HCT116 (cell line): ENCODE results near the gene LCOR. TPM values are rescaled to one million over a fixed set of nuclear protein-coding genes. Genes with fewer than 3 reads are reported as not detected.

ENCODE experiments used
- ATAC-seq: fragments of 200-7000 bp; cut with Tn5 transposase; 2 replicates; pipeline ENCODE4 v1.9.1; 2020; ENCODE audit warnings: mild to moderate bottlenecking, moderate library complexity
- BruUV-seq: library from RNA; stranded (reverse); fragments of 400-500 nt; replicated peaks from 2 replicates; lab custom pipeline; 2021; lab: Mats Ljungman, UMichigan
- CTCF ChIA-PET: fragments of 300-600 bp; sonication (Branson Sonifier 250); formaldehyde crosslinking; loops from one replicate; lab custom pipeline; 2021; ENCODE audit warnings: antibody characterized with exemption; lab: Charles Lee
- POLR2A ChIA-PET: fragments of 300-600, 350-600 bp; sonication (Branson Sonifier 250); formaldehyde crosslinking; loops from one replicate; lab custom pipeline; 2021; ENCODE audit warnings: antibody characterized with exemption; lab: Charles Lee
- RAD21 ChIA-PET, 2 experiments: fragments of 300-600 bp; sonication (Branson Sonifier 250); formaldehyde crosslinking; loops; one replicate each; lab custom pipeline; 2023; ENCODE audit warnings: low total read pairs in 2 of 2; ENCODE audit not compliant: uncharacterized antibody in 2 of 2, unreplicated experiment in 2 of 2, low non-redundant PET in 1 of 2; lab: Charles Lee
- DNase-seq: peaks from one replicate; pipeline ENCODE4 v3.0.0-alpha.2; 2010; ENCODE audit warnings: low read depth, low spot score
- H2AFZ ChIP-seq: fragments of 200-600 bp; shearing (Covaris generic), sonication (generic); 2 replicates; pipeline ENCODE4 v1.6.1; 2017; ENCODE audit warnings: low read depth, mixed run types, mixed read lengths, antibody characterized with exemption, low read length; ENCODE audit not compliant: poor library complexity, severe bottlenecking
- H3K27ac ChIP-seq: 2 replicates; pipeline ENCODE4 v1.5.1; 2012; ENCODE audit warnings: low read depth, low read length
- H3K27me3 ChIP-seq: fragments of 200-600 bp; sonication (generic); 2 replicates; pipeline ENCODE4 v1.6.1; 2016; ENCODE audit warnings: mixed run types, low read length, mixed read lengths; ENCODE audit not compliant: insufficient read depth
- H3K36me3 ChIP-seq, 2 experiments: fragments of 200-500 bp in 1 of 2; fragments of 200-600 bp in 1 of 2; sonication (Bioruptor generic) in 1 of 2; sonication (generic) in 1 of 2; 2 replicates each; pipeline versions ENCODE4 v1.5.1 to v1.6.1; 2014 to 2016; ENCODE audit warnings: low read length in 2 of 2, inconsistent platforms in 1 of 2, mixed read lengths in 1 of 2, mixed run types in 1 of 2; ENCODE audit not compliant: insufficient read depth in 2 of 2, control insufficient read depth in 1 of 2
- H3K4me1 ChIP-seq, 2 experiments: fragments of 200-600 bp in 1 of 2; sonication (generic) in 1 of 2; 2 replicates each; pipeline versions ENCODE4 v1.5.1 to v1.6.1; 2012 to 2017; ENCODE audit warnings: low read length in 2 of 2, inconsistent platforms in 1 of 2, mild to moderate bottlenecking in 1 of 2, mixed read lengths in 1 of 2, mixed run types in 1 of 2, moderate library complexity in 1 of 2; ENCODE audit not compliant: insufficient read depth in 2 of 2, control insufficient read depth in 1 of 2
- H3K4me2 ChIP-seq: fragments of 200-600 bp; sonication (generic); 2 replicates; pipeline ENCODE4 v1.6.1; 2017; ENCODE audit warnings: mixed run types, low read length, mixed read lengths
- H3K4me3 ChIP-seq, 2 experiments: fragments of 200-600 bp in 1 of 2; sonication (generic) in 1 of 2; replicated peaks in 1 of 2; 2 replicates each; pipeline ENCODE4 v1.5.1; 2011 to 2016; ENCODE audit warnings: low read length in 2 of 2, control low read depth in 1 of 2, low read depth in 1 of 2, mild to moderate bottlenecking in 1 of 2, mixed read lengths in 1 of 2, mixed run types in 1 of 2
- H3K79me2 ChIP-seq: fragments of 200-600 bp; sonication (generic); 2 replicates; pipeline ENCODE4 v1.6.1; 2017; ENCODE audit warnings: mild to moderate bottlenecking, mixed run types, low read length, moderate library complexity, mixed read lengths; ENCODE audit not compliant: insufficient read depth
- H3K9ac ChIP-seq: fragments of 200-600 bp; sonication (generic); 2 replicates; pipeline ENCODE4 v1.6.1; 2016; ENCODE audit warnings: low read length, mixed read lengths
- H3K9me2 ChIP-seq: fragments of 200-600 bp; sonication (generic), shearing (Covaris generic); 2 replicates; pipeline ENCODE4 v1.6.1; 2017; ENCODE audit warnings: mixed run types, mild to moderate bottlenecking, moderate library complexity; ENCODE audit not compliant: insufficient read depth
- H3K9me3 ChIP-seq, 2 experiments: fragments of 200-500 bp in 1 of 2; fragments of 200-600 bp in 1 of 2; sonication (Bioruptor generic) in 1 of 2; sonication (generic) in 1 of 2; 2 replicates each; pipeline ENCODE4 v1.6.1; 2014 to 2017; ENCODE audit warnings: low read length in 2 of 2, mixed read lengths in 2 of 2, inconsistent platforms in 1 of 2, low read depth in 1 of 2, mild to moderate bottlenecking in 1 of 2, mixed run types in 1 of 2, moderate library complexity in 1 of 2; ENCODE audit not compliant: control insufficient read depth in 1 of 2, insufficient read depth in 1 of 2
- H4K20me1 ChIP-seq: fragments of 200-600 bp; sonication (generic), shearing (Covaris generic); 2 replicates; pipeline ENCODE4 v1.6.1; 2017; ENCODE audit warnings: mixed run types, mild to moderate bottlenecking, moderate library complexity; ENCODE audit not compliant: insufficient read depth
- CEBPB ChIP-seq: IDR thresholded peaks from 2 replicates; pipeline ENCODE4 v1.6.1; 2012; ENCODE audit warnings: low read depth
- EZH2phosphoT487 ChIP-seq: fragments of 200-600 bp; IDR thresholded peaks from 2 replicates; pipeline ENCODE4 v1.6.1; 2018; ENCODE audit warnings: antibody characterized with exemption, borderline replicate concordance
- POLR2A ChIP-seq: IDR thresholded peaks from 2 replicates; pipeline ENCODE4 v1.7.0; 2011; ENCODE audit warnings: borderline replicate concordance; ENCODE audit not compliant: insufficient read depth, insufficient read length; ENCODE audit errors: extremely low read depth
- RAD21 ChIP-seq: IDR thresholded peaks from 2 replicates; pipeline ENCODE4 v1.6.1; 2012; ENCODE audit warnings: low read depth, mild to moderate bottlenecking
- ZFX ChIP-seq: fragments of 450-650 bp; IDR thresholded peaks from 2 replicates; pipeline ENCODE4 v1.6.1; 2017
- intact Hi-C: fragments of 100-400 bp; cut with micrococcal nuclease; formaldehyde crosslinking; loops from 2 replicates; pipeline ENCODE4 v1.10.0; 2022
- total RNA-seq: library from RNA; stranded (reverse); gene quantifications from one replicate; pipeline ENCODE4 v1.2.1, GENCODE V29; 2021; ENCODE audit not compliant: unreplicated experiment

The LCOR gene
- total RNA-seq, 1 experiment from 2014 or later: 59.9 TPM

GRCh38 chr10:96999987-97000386 lies 167.9 kb downstream of the LCOR start:
- POLR2A ChIA-PET: no interaction called here
- H3K27me3 ChIP-seq: no peaks in the 10 kb centered on the region
- no peak overlapping the region for H3K27ac ChIP-seq
- no peaks in the 10 kb centered on the region for H4K20me1 ChIP-seq
- TF ChIP-seq ZFX (no peak), EZH2phosphoT487 (no peak)
- DNase-seq: no peak
- no peak overlapping the region for H3K9ac ChIP-seq
- BruUV-seq: no TSS peak
- H3K4me1 ChIP-seq: no peaks in the 10 kb centered on the region
- CTCF ChIA-PET: no interaction called here
- no peak overlapping the region for H3K4me2 ChIP-seq
- H3K79me2 ChIP-seq: no peaks in the 10 kb centered on the region
- H3K36me3 ChIP-seq: no peaks in the 10 kb centered on the region
- no peaks in the 10 kb centered on the region for H3K9me3 ChIP-seq
- intact Hi-C loops: no loop called here
- no peaks in the 10 kb centered on the region for H3K9me2 ChIP-seq
- H3K4me3 ChIP-seq: no peak overlapping the region
- RAD21 ChIA-PET: no interaction called here
- no peak overlapping the region for H2AFZ ChIP-seq
- no peak for ATAC-seq

- no TSS peak for BruUV-seq
- no peaks in the 10 kb centered on the region for H3K9me2 ChIP-seq
- H2AFZ ChIP-seq: no peak overlapping the region
- no peak; the same call in 1 of the 2 replicates for ATAC-seq
- intact Hi-C loops: no loop called here
- H3K4me3 ChIP-seq: no peak overlapping the region
- DNase-seq: no peak
- no peak overlapping the region for H3K27ac ChIP-seq
- H3K4me1 ChIP-seq: no peaks in the 10 kb centered on the region
- no peak overlapping the region for H3K9ac ChIP-seq
- H3K36me3 ChIP-seq: no peaks in the 10 kb centered on the region
- H3K27me3 ChIP-seq: no peaks in the 10 kb centered on the region
- no peaks in the 10 kb centered on the region for H3K9me3 ChIP-seq
- no peaks in the 10 kb centered on the region for H4K20me1 ChIP-seq
- POLR2A ChIA-PET: no interaction called here
- TF ChIP-seq RAD21: no peak
- no peak for TF ChIP-seq POLR2A
- TF ChIP-seq CEBPB: no peak
- TF ChIP-seq, all 23 proteins: peak for 0
- Histone ChIP-seq H3K79me2 (no peaks in the 10 kb centered on the region), H3K4me2 (no peak overlapping the region)
- ChIA-PET RAD21 (no interaction called here), CTCF (no interaction called here)
Measured at GRCh38 chr10:97000487-97001182, 168.5 kb downstream of the LCOR start.
